ENCODE results near the gene BUD13. TPM values are rescaled to one million over a fixed set of nuclear protein-coding genes. Genes with fewer than 3 reads are reported as not detected.

The BUD13 gene
- total and polyA plus RNA-seq, 10 of the 15 experiments (the other 5 are each of a cell fraction or from before 2014, with no cell fraction given): 10.9 to 36.5 (median 24.7) TPM

DNA sequence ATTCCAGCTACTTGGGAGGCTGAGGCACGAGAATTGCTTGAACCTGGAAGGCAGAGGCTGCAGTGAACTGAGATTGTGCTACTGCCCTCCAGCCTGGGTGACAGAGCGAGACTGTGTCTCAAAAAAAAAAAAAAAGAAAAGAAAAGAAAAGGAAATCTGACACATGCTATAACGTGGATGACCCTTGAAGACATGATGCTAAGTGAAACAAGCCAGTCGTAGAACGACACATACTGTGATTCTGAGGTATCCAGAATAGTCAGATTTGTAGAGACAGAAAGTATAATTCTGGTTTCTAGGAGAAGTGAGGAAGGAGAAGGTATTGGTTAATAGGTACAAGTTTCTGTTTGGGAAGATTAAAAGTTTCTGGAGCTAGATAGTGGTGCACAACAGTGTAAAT lies 25.6 kb upstream of the BUD13 start (continued):
- TF ChIP-seq, protein P1, sequence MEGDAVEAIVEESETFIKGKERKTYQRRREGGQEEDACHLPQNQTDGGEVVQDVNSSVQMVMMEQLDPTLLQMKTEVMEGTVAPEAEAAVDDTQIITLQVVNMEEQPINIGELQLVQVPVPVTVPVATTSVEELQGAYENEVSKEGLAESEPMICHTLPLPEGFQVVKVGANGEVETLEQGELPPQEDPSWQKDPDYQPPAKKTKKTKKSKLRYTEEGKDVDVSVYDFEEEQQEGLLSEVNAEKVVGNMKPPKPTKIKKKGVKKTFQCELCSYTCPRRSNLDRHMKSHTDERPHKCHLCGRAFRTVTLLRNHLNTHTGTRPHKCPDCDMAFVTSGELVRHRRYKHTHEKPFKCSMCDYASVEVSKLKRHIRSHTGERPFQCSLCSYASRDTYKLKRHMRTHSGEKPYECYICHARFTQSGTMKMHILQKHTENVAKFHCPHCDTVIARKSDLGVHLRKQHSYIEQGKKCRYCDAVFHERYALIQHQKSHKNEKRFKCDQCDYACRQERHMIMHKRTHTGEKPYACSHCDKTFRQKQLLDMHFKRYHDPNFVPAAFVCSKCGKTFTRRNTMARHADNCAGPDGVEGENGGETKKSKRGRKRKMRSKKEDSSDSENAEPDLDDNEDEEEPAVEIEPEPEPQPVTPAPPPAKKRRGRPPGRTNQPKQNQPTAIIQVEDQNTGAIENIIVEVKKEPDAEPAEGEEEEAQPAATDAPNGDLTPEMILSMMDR (IDR thresholded peaks at IDR 0.05 in 2 of 3, conservative IDR thresholded peaks at IDR 0.05 in 1 of 3; ENCODE audit: control insufficient read depth in 2 of 3, extremely low read depth in 1 of 3, insufficient read depth in 1 of 3, low read depth in 3 of 3, low read length in 3 of 3): no peak
- TF ChIP-seq MTA2 (IDR thresholded peaks at IDR 0.05; ENCODE audit: low read depth): no peak
- TF ChIP-seq JUND (IDR thresholded peaks at IDR 0.05; ENCODE audit: low read depth, low read length): no peak
- TF ChIP-seq, protein P2, sequence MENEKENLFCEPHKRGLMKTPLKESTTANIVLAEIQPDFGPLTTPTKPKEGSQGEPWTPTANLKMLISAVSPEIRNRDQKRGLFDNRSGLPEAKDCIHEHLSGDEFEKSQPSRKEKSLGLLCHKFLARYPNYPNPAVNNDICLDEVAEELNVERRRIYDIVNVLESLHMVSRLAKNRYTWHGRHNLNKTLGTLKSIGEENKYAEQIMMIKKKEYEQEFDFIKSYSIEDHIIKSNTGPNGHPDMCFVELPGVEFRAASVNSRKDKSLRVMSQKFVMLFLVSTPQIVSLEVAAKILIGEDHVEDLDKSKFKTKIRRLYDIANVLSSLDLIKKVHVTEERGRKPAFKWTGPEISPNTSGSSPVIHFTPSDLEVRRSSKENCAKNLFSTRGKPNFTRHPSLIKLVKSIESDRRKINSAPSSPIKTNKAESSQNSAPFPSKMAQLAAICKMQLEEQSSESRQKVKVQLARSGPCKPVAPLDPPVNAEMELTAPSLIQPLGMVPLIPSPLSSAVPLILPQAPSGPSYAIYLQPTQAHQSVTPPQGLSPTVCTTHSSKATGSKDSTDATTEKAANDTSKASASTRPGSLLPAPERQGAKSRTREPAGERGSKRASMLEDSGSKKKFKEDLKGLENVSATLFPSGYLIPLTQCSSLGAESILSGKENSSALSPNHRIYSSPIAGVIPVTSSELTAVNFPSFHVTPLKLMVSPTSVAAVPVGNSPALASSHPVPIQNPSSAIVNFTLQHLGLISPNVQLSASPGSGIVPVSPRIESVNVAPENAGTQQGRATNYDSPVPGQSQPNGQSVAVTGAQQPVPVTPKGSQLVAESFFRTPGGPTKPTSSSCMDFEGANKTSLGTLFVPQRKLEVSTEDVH (IDR thresholded peaks at IDR 0.05; ENCODE audit: low read depth, partially characterized antibody): no peak

DNA sequence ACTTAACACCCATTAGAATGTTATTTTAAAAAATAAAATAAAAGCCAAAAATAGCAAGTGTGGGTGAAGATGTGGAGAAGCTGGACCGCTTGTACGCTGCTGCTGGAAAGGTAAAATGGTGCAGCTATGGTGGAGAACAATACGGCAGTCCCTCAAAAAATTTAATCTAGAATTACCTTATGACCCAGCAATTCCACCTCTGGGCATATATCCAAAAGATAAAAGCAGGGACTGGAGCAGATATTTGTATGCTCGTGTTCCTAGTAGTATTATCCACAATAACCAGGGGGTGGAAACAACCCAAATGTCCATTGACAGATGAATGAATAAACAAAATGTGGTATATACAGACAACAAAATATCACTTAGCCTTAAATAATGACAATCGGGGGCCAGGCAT lies 25.0 kb upstream of the BUD13 start:
- CTCF ChIA-PET: no interaction called here
- in situ Hi-C loops (cut with MboI): no loop called here
- RAD21 ChIA-PET (ENCODE audit: unreplicated experiment): no interaction called here
- intact Hi-C loops (cut with micrococcal nuclease; ENCODE audit: unreplicated experiment): no loop called here
- Histone ChIP-seq H2AFZ (ENCODE audit: control insufficient read depth, low read depth, low read length) (no peak overlapping the region), H3K4me2 (ENCODE audit: control insufficient read depth, insufficient read depth) (no peak overlapping the region), H3K36me3 (ENCODE audit: control insufficient read depth in 2 of 2, insufficient read depth in 2 of 2, low read length in 1 of 2) (no peaks in the 10 kb centered on the region), H3K9ac (ENCODE audit: control insufficient read depth, insufficient read depth, low read length) (no peak overlapping the region), H3K9me3 (replicated peaks; ENCODE audit: control insufficient read depth, insufficient read depth, low read length) (no peaks in the 10 kb centered on the region), H3K4me3 (no peak overlapping the region), H3K27ac (ENCODE audit: control insufficient read depth, insufficient read depth) (no peak overlapping the region), H3K79me2 (ENCODE audit: control insufficient read depth, insufficient read depth, low read length) (no peaks in the 10 kb centered on the region), H3K4me1 (ENCODE audit: control insufficient read depth, insufficient read depth, low read length) (no peaks in the 10 kb centered on the region), H3K27me3 (replicated peaks in 1 of 2; ENCODE audit: control insufficient read depth in 2 of 2, insufficient read depth in 2 of 2, low read length in 1 of 2) (no peaks in the 10 kb centered on the region; a peak in 1 of 4 replicates), H4K20me1 (ENCODE audit: control insufficient read depth, insufficient read depth) (no peaks in the 10 kb centered on the region)
- WGBS (ENCODE audit: insufficient coverage, insufficient replicate concordance, low lambda C conversion rate, missing lambda C conversion rate): 83% methylated on average over 5 of the region's 5 CpGs
- no TSS peak for BruUV-seq (replicated peaks)
- POLR2A ChIA-PET: interaction anchor here (1.5 kb wide), 1 partner anchor 9 kb away, joined by 3 read pairs; no protein-coding TSS in a partner anchor
- SMC1A ChIA-PET (ENCODE audit: uncharacterized antibody, unreplicated experiment): no interaction called here
- DNase-seq (ENCODE audit: low read depth, low spot score) (no peak), ATAC-seq (no peak), FAIRE-seq (no peak)
- TF ChIP-seq, protein P3, sequence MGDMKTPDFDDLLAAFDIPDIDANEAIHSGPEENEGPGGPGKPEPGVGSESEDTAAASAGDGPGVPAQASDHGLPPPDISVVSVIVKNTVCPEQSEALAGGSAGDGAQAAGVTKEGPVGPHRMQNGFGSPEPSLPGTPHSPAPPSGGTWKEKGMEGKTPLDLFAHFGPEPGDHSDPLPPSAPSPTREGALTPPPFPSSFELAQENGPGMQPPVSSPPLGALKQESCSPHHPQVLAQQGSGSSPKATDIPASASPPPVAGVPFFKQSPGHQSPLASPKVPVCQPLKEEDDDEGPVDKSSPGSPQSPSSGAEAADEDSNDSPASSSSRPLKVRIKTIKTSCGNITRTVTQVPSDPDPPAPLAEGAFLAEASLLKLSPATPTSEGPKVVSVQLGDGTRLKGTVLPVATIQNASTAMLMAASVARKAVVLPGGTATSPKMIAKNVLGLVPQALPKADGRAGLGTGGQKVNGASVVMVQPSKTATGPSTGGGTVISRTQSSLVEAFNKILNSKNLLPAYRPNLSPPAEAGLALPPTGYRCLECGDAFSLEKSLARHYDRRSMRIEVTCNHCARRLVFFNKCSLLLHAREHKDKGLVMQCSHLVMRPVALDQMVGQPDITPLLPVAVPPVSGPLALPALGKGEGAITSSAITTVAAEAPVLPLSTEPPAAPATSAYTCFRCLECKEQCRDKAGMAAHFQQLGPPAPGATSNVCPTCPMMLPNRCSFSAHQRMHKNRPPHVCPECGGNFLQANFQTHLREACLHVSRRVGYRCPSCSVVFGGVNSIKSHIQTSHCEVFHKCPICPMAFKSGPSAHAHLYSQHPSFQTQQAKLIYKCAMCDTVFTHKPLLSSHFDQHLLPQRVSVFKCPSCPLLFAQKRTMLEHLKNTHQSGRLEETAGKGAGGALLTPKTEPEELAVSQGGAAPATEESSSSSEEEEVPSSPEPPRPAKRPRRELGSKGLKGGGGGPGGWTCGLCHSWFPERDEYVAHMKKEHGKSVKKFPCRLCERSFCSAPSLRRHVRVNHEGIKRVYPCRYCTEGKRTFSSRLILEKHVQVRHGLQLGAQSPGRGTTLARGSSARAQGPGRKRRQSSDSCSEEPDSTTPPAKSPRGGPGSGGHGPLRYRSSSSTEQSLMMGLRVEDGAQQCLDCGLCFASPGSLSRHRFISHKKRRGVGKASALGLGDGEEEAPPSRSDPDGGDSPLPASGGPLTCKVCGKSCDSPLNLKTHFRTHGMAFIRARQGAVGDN (IDR thresholded peaks at IDR 0.05): no peak
- TF ChIP-seq MTA3 (IDR thresholded peaks at IDR 0.05; ENCODE audit: borderline replicate concordance, low read length) (no peak), ZNF217 (IDR thresholded peaks at IDR 0.05) (no peak)
- TF ChIP-seq, protein P4, sequence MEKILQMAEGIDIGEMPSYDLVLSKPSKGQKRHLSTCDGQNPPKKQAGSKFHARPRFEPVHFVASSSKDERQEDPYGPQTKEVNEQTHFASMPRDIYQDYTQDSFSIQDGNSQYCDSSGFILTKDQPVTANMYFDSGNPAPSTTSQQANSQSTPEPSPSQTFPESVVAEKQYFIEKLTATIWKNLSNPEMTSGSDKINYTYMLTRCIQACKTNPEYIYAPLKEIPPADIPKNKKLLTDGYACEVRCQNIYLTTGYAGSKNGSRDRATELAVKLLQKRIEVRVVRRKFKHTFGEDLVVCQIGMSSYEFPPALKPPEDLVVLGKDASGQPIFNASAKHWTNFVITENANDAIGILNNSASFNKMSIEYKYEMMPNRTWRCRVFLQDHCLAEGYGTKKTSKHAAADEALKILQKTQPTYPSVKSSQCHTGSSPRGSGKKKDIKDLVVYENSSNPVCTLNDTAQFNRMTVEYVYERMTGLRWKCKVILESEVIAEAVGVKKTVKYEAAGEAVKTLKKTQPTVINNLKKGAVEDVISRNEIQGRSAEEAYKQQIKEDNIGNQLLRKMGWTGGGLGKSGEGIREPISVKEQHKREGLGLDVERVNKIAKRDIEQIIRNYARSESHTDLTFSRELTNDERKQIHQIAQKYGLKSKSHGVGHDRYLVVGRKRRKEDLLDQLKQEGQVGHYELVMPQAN (conservative IDR thresholded peaks at IDR 0.05): no peak
